A549 (cell line): ENCODE data around the gene EFTUD2. TPM values are rescaled to one million over a fixed set of nuclear protein-coding genes. Genes with fewer than 3 reads are reported as not detected.

ENCODE experiments used
- ATAC-seq, 2 experiments: fragments of 200-7000 bp in 1 of 2; fragments of >200 bp in 1 of 2; cut with Nextera tagmentation in 1 of 2; cut with Tn5 transposase in 1 of 2; 3 replicates each; pipeline versions ENCODE4 v1.8.0 to v1.9.1; 2018 to 2020; ENCODE audit warnings: mild to moderate bottlenecking in 1 of 2, moderate library complexity in 1 of 2
- CTCF ChIA-PET: fragments of 300-600 bp; sonication (Branson Sonifier 250); formaldehyde crosslinking; extraction: SDS; loops from one replicate; lab custom pipeline; 2021; ENCODE audit warnings: antibody characterized with exemption, inconsistent platforms; lab: Yijun Ruan, JAX
- POLR2A ChIA-PET: fragments of 350-600 bp; formaldehyde crosslinking; extraction: SDS; loops from one replicate; lab custom pipeline; 2021; ENCODE audit warnings: antibody characterized with exemption, inconsistent platforms; lab: Yijun Ruan, JAX
- DNase-seq, 2 experiments: peaks; one replicate each; pipeline versions ENCODE4 v3.0.0 to v3.0.0-alpha.2; 2011 to 2016; ENCODE audit warnings: low read depth in 1 of 2, low spot score in 1 of 2
- FAIRE-seq: peaks from 2 replicates; lab custom pipeline; 2011; peaks lifted over from hg19 to GRCh38; lab: Jason Lieb, UNC
- H3K27ac ChIP-seq, 2 experiments: fragments of >200 bp; sonication (Bioruptor Twin); formaldehyde crosslinking; 3 replicates each; pipeline ENCODE4 v1.5.1; 2016 to 2017
- H3K4me1 ChIP-seq: fragments of >200 bp; sonication (Bioruptor Twin); formaldehyde crosslinking; 3 replicates; pipeline ENCODE4 v1.6.1; 2016
- H3K4me2 ChIP-seq: fragments of >200 bp; sonication (Bioruptor Twin); formaldehyde crosslinking; 3 replicates; pipeline ENCODE4 v1.6.1; 2016
- H3K4me3 ChIP-seq: fragments of >200 bp; sonication (Bioruptor Twin); formaldehyde crosslinking; 3 replicates; pipeline ENCODE4 v1.5.1; 2016
- H3K9me3 ChIP-seq: fragments of >200 bp; sonication (Bioruptor Twin); formaldehyde crosslinking; 3 replicates; pipeline ENCODE4 v1.6.1; 2016
- ATOH8 ChIP-seq: fragments of 250-450 bp; sonication (Bioruptor Pico); IDR thresholded peaks from 2 replicates; pipeline ENCODE4 v1.5.0; 2020; ENCODE audit warnings: low read depth, mild to moderate bottlenecking, moderate library complexity
- FOXS1 ChIP-seq: fragments of 250-450 bp; sonication (Bioruptor Pico); IDR thresholded peaks from 2 replicates; pipeline ENCODE4 v1.5.0; 2020; ENCODE audit warnings: mild to moderate bottlenecking, moderate library complexity
- GATA3 ChIP-seq: IDR thresholded peaks from 2 replicates; pipeline ENCODE4 v1.6.1; 2012; ENCODE audit warnings: borderline replicate concordance
- HDAC2 ChIP-seq: fragments of 200-600 bp; sonication (generic); IDR thresholded peaks from 2 replicates; pipeline ENCODE4 v1.6.1; 2016
- HES2 ChIP-seq: fragments of >200 bp; sonication (Bioruptor Twin); formaldehyde crosslinking; IDR thresholded peaks from 2 replicates; pipeline ENCODE4 v1.6.1; 2016
- HEYL ChIP-seq: fragments of 250-450 bp; sonication (Bioruptor Pico); IDR thresholded peaks from 2 replicates; pipeline ENCODE4 v1.8.0; 2021; ENCODE audit warnings: mild to moderate bottlenecking, moderate library complexity
- HOXB13 ChIP-seq: fragments of 250-450 bp; sonication (Bioruptor Pico); IDR thresholded peaks from 2 replicates; pipeline ENCODE4 v1.5.0; 2020; ENCODE audit warnings: low read depth, mild to moderate bottlenecking, moderate library complexity
- KDM5A ChIP-seq: fragments of 200-600 bp; sonication (generic); IDR thresholded peaks from 2 replicates; pipeline ENCODE4 v1.6.1; 2016; ENCODE audit warnings: antibody characterized with exemption, mild to moderate bottlenecking
- MAZ ChIP-seq: fragments of 150-350 bp; IDR thresholded peaks from 2 replicates; pipeline ENCODE4 v1.6.1; 2014; ENCODE audit warnings: antibody characterized with exemption, low read depth, low read length, borderline replicate concordance
- NFE2L2 ChIP-seq: fragments of 150-350 bp; conservative IDR thresholded peaks from 2 replicates; pipeline ENCODE4 v1.6.1; 2014; ENCODE audit warnings: low read length
- PHF8 ChIP-seq: fragments of 200-600 bp; sonication (generic); IDR thresholded peaks from 2 replicates; pipeline ENCODE4 v1.6.1; 2016; ENCODE audit warnings: low read depth, mild to moderate bottlenecking, antibody characterized with exemption, moderate library complexity, borderline replicate concordance
- RAD21 ChIP-seq, 2 experiments: fragments of >200 bp in 1 of 2; sonication (Bioruptor Twin) in 1 of 2; formaldehyde crosslinking in 1 of 2; IDR thresholded peaks in 1 of 2; conservative IDR thresholded peaks in 1 of 2; 2 replicates in 1 of 2; 3 replicates in 1 of 2; pipeline ENCODE4 v1.6.1; 2012 to 2018; ENCODE audit warnings: inconsistent platforms in 1 of 2
- REST ChIP-seq: fragments of 200-600 bp; sonication (generic); IDR thresholded peaks from 2 replicates; pipeline ENCODE4 v1.6.1; 2016; ENCODE audit warnings: antibody characterized with exemption, mild to moderate bottlenecking, moderate library complexity
- RNF2 ChIP-seq: fragments of 200-600 bp; sonication (generic); IDR thresholded peaks from 2 replicates; pipeline ENCODE4 v1.6.1; 2016; ENCODE audit warnings: low read depth, mild to moderate bottlenecking, antibody characterized with exemption, moderate library complexity, borderline replicate concordance
- SREBF2 ChIP-seq: fragments of 450-650 bp; IDR thresholded peaks from 2 replicates; pipeline ENCODE4 v1.6.1; 2014; ENCODE audit warnings: mild to moderate bottlenecking, moderate library complexity
- WGBS: methylation state at CpG from one replicate; pipeline ENCODE4 v1.1.6; 2017; ENCODE audit errors: missing lambda C conversion rate; 5-methylcytosine and 5-hydroxymethylcytosine counted together
- polyA plus RNA-seq, 4 experiments: library from polyadenylated mRNA; depleted of rRNA in 3 of 4; stranded (reverse); fragments of >200 nt; fragmentation: RNase III in 1 of 4; extraction: RNeasy Plus Mini Kit Qiagen cat#74134 plus additional on column Dnase treatment in 1 of 4; gene quantifications; 2 replicates in 3 of 4; 3 replicates in 1 of 4; pipeline ENCODE4 v1.2.3, GENCODE V29; 2011 to 2017
- TF ChIP-seq, protein P1 (sequence below): fragments of >200 bp; sonication (Bioruptor Twin); formaldehyde crosslinking; IDR thresholded peaks from 3 replicates; pipeline ENCODE4 v1.5.1; 2016

The EFTUD2 gene
- polyA plus RNA-seq, 2 of the 4 experiments (the other 2 are of a cell fraction): 224 to 353 TPM

- DNase-seq: no peak
- no peak for FAIRE-seq
- H3K9me3 ChIP-seq: no peaks in the 10 kb centered on the region
- TF ChIP-seq SREBF2: no peak
- TF ChIP-seq ATOH8 (CRISPR knock-in tag): no peak
- no peak for TF ChIP-seq HES2
- TF ChIP-seq FOXS1 (CRISPR knock-in tag): no peak
- no peak for TF ChIP-seq HDAC2
- TF ChIP-seq KDM5A: no peak
- no peak for TF ChIP-seq PHF8
- TF ChIP-seq, all 56 proteins: peak for 0
- Histone ChIP-seq H3K4me1 (peaks cover 48% of the 10 kb centered on the region), H3K4me2 (peak overlapping the region; percentile 65), H3K4me3 (no peak overlapping the region), H3K27ac (peak overlapping the region; percentile 53 to 91; a peak in 5 of 6 replicates)
- WGBS: 77% methylated on average over 13 of the region's 13 CpGs
- ChIA-PET CTCF (interaction anchor here (0.6 to 38.3 kb wide), 20 partner anchors 8 to 287 kb away, joined by 3 to 1853 read pairs (median 6); partner anchors contain the start of genes DCAKD, EFTUD2, KIF18B and PLCD3), POLR2A (interaction anchor here (1.4 to 3.0 kb wide), 2 partner anchors 11 to 131 kb away, joined by 3 to 18 read pairs; partner anchors contain the start of gene EFTUD2)
- peak in 1 of 2 experiments; percentile 0; a peak in 1 of 6 replicates for ATAC-seq
These were observed 11.2 kb upstream of the EFTUD2 start for GRCh38 chr17:44910231-44911106.

DNA sequence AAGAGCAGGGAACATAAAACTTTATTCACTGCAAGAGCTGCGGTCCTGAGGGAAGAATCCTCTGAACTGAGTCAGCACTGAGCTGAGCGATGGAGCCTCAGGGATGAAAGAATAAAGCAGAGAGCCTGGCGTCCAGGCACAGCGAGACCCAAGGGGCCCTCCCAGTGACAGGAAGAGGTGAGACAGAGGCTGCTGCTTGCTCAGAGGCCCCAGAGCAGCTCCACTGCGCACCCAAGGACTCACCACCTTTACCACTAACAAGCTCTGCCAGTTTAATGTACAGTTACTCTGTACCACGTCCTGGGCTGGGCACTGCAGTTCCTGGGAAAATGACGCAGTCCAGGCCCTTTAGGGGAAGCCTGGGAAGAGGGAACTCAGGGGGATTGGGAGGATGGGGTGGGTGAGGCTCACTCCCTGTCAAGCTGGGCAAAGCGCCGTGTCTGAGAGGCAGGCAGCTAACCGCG is 10.5 kb upstream of the EFTUD2 start:
- TF ChIP-seq NFE2L2: no peak
- no peak for TF ChIP-seq RAD21 (conservative IDR thresholded peaks at IDR 0.05 in 1 of 2, IDR thresholded peaks at IDR 0.05 in 1 of 2)
- TF ChIP-seq MAZ: no peak
- TF ChIP-seq GATA3: no peak
- TF ChIP-seq REST: no peak
- TF ChIP-seq RNF2: no peak
- TF ChIP-seq HEYL (CRISPR knock-in tag): no peak
- no peak for TF ChIP-seq HOXB13 (CRISPR knock-in tag)
- TF ChIP-seq, protein P1, sequence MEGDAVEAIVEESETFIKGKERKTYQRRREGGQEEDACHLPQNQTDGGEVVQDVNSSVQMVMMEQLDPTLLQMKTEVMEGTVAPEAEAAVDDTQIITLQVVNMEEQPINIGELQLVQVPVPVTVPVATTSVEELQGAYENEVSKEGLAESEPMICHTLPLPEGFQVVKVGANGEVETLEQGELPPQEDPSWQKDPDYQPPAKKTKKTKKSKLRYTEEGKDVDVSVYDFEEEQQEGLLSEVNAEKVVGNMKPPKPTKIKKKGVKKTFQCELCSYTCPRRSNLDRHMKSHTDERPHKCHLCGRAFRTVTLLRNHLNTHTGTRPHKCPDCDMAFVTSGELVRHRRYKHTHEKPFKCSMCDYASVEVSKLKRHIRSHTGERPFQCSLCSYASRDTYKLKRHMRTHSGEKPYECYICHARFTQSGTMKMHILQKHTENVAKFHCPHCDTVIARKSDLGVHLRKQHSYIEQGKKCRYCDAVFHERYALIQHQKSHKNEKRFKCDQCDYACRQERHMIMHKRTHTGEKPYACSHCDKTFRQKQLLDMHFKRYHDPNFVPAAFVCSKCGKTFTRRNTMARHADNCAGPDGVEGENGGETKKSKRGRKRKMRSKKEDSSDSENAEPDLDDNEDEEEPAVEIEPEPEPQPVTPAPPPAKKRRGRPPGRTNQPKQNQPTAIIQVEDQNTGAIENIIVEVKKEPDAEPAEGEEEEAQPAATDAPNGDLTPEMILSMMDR: no peak
- Histone ChIP-seq H3K4me2 (peak overlapping the region; percentile 40), H3K27ac (peak overlapping the region; percentile 53 to 91), H3K9me3 (no peaks in the 10 kb centered on the region), H3K4me3 (no peak overlapping the region), H3K4me1 (peaks cover 56% of the 10 kb centered on the region)
- no peak for ATAC-seq
- DNase-seq: no peak
- FAIRE-seq: no peak
- ChIA-PET POLR2A (interaction anchor here (0.8 to 3.0 kb wide), 3 partner anchors 10 to 223 kb away, joined by 3 to 18 read pairs (median 5); partner anchors contain the start of gene EFTUD2), CTCF (interaction anchor here (1.0 to 38.3 kb wide), 12 partner anchors 8 to 223 kb away, joined by 3 to 1853 read pairs (median 11); partner anchors contain the start of genes DCAKD, EFTUD2, KIF18B and PLCD3)
- 63% methylated on average over 11 of the region's 11 CpGs for WGBS
